NB4 (cell line): Measurements from ENCODE around the gene NLGN2.

ENCODE experiments used
- DNase-seq: peaks from one replicate; pipeline ENCODE4 v3.0.0; 2010; ENCODE audit warnings: low read depth
- H3K4me3 ChIP-seq: one replicate; pipeline ENCODE4 v1.5.1; 2011; ENCODE audit warnings: mild to moderate bottlenecking, low read depth, low read length, moderate library complexity
- MYC ChIP-seq: IDR thresholded peaks from 2 replicates; pipeline ENCODE4 v1.6.1; 2011; ENCODE audit warnings: low read depth, low read length
- POLR2A ChIP-seq: IDR thresholded peaks from 2 replicates; pipeline ENCODE4 v1.6.1; 2011; ENCODE audit warnings: mild to moderate bottlenecking; ENCODE audit not compliant: insufficient read length; ENCODE audit errors: extremely low read depth
- TF ChIP-seq, protein P1 (sequence below): IDR thresholded peaks from one replicate; pipeline ENCODE4 v1.5.1; 2012; ENCODE audit warnings: low read depth, low read length
- TF ChIP-seq, protein P2 (sequence below): IDR thresholded peaks from 2 replicates; pipeline ENCODE4 v1.6.1; 2011; ENCODE audit warnings: low read depth, low read length

The NLGN2 gene

DNA sequence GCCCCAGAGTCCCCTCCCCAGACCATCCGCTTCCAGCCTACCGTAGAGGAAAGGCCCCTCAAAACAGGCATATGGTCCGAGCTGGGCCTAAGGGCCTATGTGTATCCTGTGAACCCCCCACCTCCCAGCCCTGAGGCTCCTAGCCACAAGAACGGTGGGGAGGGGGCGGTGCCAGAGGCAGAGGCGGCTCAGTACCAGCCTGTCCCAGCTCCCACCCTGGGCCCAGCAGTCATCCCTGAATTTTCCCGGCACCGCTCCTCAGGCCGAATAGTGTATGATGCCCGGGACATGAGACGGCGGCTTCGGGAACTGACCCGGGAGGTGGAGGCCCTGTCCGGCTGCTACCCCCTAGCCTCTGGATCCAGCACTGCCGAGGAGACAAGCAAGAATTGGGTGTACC lies 13.5 kb downstream of the NLGN2 start:
- H3K4me3 ChIP-seq = no peak overlapping the region
- TF ChIP-seq POLR2A (no peak), MYC (no peak)
- TF ChIP-seq, protein P1, sequence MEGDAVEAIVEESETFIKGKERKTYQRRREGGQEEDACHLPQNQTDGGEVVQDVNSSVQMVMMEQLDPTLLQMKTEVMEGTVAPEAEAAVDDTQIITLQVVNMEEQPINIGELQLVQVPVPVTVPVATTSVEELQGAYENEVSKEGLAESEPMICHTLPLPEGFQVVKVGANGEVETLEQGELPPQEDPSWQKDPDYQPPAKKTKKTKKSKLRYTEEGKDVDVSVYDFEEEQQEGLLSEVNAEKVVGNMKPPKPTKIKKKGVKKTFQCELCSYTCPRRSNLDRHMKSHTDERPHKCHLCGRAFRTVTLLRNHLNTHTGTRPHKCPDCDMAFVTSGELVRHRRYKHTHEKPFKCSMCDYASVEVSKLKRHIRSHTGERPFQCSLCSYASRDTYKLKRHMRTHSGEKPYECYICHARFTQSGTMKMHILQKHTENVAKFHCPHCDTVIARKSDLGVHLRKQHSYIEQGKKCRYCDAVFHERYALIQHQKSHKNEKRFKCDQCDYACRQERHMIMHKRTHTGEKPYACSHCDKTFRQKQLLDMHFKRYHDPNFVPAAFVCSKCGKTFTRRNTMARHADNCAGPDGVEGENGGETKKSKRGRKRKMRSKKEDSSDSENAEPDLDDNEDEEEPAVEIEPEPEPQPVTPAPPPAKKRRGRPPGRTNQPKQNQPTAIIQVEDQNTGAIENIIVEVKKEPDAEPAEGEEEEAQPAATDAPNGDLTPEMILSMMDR = no peak
- TF ChIP-seq, protein P2, sequence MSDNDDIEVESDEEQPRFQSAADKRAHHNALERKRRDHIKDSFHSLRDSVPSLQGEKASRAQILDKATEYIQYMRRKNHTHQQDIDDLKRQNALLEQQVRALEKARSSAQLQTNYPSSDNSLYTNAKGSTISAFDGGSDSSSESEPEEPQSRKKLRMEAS = no peak
- DNase-seq = no peak

DNA sequence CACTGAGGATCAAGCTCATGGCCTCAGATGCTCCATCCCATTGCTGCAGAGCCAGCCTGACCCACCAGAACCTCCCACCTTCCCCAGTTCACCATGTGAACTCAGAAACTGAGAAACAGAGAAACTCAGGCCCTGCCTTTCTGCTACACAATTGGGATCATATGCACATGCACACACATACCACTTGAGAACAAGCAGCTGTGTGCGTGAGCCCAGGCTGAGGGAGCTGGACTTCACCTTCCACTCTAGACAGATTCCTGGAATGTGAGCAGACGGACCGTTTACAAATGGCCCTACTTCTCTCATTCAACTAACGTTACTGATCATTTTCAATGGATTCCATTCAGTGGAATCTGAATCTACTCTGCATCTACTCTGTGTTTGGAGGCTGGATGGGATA lies 16.0 kb downstream of the NLGN2 start:
- TF ChIP-seq, protein P1 = no peak
- no peak for TF ChIP-seq POLR2A
- no peak for TF ChIP-seq MYC
- TF ChIP-seq, protein P2 = no peak
- no peak for DNase-seq
- no peak overlapping the region for H3K4me3 ChIP-seq

DNA sequence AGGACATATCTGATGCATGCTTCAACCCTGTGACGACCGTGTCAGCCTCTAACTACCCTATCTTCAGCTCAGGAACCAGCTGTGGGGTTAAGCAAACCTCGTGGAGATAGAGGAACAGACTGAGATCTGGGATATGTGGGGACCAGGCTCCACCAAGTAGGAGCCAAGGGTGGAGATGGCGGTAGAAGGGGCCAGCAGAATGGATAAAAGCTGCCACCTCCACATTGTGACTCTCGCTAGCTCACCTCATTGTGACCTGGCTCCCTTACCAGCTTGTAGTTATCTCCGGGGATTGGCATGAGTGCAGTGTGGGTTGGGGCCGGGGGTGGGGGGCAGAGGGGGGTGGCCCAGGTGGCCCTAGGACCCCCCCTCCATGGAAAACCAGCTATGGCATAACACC lies 17.7 kb downstream of the NLGN2 start, which contains the start of gene SPEM2:
Gene SPEM2 (plus strand): TSS at position 301 of the 400 bp plus-strand sequence. CDS start 73 bp downstream, at position 374.
- no peak within 1 kb of the TSS for H3K4me3 ChIP-seq
- TF ChIP-seq, protein P2 = no peak
- TF ChIP-seq, protein P1 = no peak
- no peak for TF ChIP-seq MYC
- no peak for TF ChIP-seq POLR2A

DNA sequence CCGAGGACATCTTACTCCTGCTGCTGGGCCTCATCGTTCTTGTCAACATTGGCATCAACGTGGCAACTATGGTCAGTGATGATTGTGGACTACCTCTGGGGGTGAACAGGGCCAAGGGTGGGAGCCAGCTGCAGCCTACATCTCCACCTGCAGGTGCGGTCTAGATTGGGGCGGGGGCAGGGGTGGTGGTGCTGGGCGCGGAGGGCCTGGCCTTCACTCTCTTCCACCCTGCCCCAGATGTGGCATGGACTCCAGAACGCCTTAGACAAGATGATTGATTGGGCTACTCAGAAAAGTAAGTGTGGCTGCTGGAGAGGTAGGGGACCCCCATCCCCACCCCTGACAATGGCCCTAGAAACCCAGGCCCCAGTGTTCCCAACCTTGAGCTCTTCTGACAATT lies 18.1 kb downstream of the NLGN2 start:
- no peak for DNase-seq
- no peak overlapping the region for H3K4me3 ChIP-seq
- no peak for TF ChIP-seq MYC
- TF ChIP-seq, protein P2 = no peak
- TF ChIP-seq, protein P1 = no peak
- TF ChIP-seq POLR2A = no peak

More for the DNA sequence above, 17.7 kb downstream of the NLGN2 start, which contains the start of gene SPEM2:
- DNase-seq = no peak

DNA sequence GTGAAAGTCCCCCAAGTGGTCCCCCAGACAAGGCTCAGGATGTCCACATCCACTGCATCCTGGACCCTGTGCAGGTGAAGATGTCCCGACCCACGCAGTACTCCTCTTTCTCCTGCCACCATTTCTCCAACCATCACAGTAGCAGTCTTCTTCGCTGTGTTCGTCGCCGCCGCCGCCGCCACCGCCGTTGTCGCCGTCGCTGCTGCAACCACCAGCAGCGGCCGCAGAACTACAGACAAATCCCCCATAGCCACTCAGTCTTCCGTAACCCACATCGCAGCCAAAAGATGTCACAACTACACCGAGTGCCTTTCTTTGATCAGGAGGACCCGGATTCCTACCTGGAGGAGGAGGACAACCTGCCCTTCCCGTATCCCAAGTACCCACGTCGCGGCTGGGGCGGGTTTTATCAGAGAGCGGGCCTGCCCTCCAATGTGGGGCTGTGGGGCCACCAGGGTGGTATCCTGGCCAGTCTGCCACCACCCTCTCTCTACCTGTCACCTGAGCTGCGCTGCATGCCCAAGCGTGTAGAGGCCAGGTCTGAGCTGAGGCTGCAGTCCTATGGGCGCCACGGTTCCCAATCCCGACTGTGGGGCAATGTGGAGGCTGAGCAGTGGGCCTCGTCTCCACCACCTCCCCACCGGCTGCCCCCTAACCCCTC lies 18.7 kb downstream of the NLGN2 start:
- no peak for DNase-seq
- TF ChIP-seq, protein P1 = no peak
- TF ChIP-seq, protein P2 = no peak
- TF ChIP-seq MYC = no peak
- no peak for TF ChIP-seq POLR2A
- H3K4me3 ChIP-seq = no peak overlapping the region
